ENCODE data around the gene KLK5. TPM values are rescaled to one million over a fixed set of nuclear protein-coding genes. Genes with fewer than 3 reads are reported as not detected.

KLK5 gene, protein sequence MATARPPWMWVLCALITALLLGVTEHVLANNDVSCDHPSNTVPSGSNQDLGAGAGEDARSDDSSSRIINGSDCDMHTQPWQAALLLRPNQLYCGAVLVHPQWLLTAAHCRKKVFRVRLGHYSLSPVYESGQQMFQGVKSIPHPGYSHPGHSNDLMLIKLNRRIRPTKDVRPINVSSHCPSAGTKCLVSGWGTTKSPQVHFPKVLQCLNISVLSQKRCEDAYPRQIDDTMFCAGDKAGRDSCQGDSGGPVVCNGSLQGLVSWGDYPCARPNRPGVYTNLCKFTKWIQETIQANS
- total RNA-seq = 1 to 10 TPM; 1.9 to 2.7 TPM

DNA sequence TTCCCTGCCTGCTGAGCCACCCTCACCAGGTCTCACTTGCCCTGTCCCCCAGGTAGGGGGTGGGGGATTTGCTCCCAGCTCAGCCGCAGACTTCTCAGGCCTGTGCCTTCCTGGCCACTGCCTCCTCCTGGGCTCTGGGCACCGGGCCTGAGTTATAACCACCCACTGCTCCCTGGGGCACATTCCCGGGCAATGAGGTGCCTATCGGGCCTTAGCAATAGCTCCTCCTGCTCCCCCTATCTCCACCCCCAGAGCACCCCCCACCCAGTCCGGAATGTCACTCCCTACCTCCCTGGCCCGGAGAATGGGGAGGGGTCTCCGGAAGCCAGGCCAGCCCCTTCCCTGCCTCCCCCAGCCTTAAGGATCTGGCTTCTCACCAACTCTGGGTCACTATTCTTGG, at the start of gene KLK5:
Gene KLK5 (minus strand): TSS at position 129 of the 400 bp plus-strand sequence. CDS start 381 bp downstream, outside the sequence.
- no peak within 1 kb of the TSS for H3K27ac ChIP-seq
- H3K4me1 ChIP-seq (replicated peaks) = no peaks in the 10 kb centered on the region
- H3K9me3 ChIP-seq = no peaks in the 10 kb centered on the region
- H3K4me3 ChIP-seq = no peak within 1 kb of the TSS
- TF ChIP-seq, protein P1, sequence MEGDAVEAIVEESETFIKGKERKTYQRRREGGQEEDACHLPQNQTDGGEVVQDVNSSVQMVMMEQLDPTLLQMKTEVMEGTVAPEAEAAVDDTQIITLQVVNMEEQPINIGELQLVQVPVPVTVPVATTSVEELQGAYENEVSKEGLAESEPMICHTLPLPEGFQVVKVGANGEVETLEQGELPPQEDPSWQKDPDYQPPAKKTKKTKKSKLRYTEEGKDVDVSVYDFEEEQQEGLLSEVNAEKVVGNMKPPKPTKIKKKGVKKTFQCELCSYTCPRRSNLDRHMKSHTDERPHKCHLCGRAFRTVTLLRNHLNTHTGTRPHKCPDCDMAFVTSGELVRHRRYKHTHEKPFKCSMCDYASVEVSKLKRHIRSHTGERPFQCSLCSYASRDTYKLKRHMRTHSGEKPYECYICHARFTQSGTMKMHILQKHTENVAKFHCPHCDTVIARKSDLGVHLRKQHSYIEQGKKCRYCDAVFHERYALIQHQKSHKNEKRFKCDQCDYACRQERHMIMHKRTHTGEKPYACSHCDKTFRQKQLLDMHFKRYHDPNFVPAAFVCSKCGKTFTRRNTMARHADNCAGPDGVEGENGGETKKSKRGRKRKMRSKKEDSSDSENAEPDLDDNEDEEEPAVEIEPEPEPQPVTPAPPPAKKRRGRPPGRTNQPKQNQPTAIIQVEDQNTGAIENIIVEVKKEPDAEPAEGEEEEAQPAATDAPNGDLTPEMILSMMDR (IDR thresholded peaks at IDR 0.05) = no peak
- no peak for TF ChIP-seq POLR2AphosphoS5 (IDR thresholded peaks at IDR 0.05)
- TF ChIP-seq POLR2A (IDR thresholded peaks at IDR 0.05) = no peak
- intact Hi-C loops (cut with DNase I) = no loop called here
- no peak for DNase-seq (ENCODE audit: low spot score)
- no peaks in the 10 kb centered on the region for H3K27me3 ChIP-seq (replicated peaks; ENCODE audit: insufficient read depth)
- 15% methylated on average over 7 of the region's 7 CpGs for WGBS
- H3K36me3 ChIP-seq = no peaks in the 10 kb centered on the region

DNA sequence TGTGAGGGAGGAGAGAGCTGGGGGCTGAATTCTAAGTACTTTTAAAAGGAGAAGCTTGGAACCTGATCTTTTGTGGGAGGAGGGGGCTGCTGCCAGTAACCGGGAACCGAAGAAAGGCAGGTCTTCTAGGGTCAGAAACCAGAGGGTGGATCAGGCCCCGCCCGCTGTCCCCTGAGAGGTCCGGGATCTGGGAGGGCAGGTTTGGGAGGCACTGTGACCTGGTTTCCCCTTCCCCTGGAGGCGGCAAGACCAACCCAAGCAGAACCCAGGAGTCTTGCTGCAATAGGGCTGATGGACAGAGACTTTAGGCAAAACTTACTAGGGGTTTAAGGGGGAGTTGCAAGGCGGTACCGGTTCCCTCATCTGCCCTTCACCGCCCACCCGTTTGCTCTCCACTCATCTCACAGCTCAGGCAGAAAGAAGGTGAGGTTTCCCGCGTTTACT, 49.3 kb upstream of the KLK5 start:
- Histone ChIP-seq H3K27me3 (replicated peaks; ENCODE audit: insufficient read depth) (peaks cover 18% of the 10 kb centered on the region), H3K36me3 (no peaks in the 10 kb centered on the region), H3K9me3 (no peaks in the 10 kb centered on the region), H3K27ac (no peak overlapping the region), H3K4me1 (replicated peaks) (no peaks in the 10 kb centered on the region), H3K4me3 (no peak overlapping the region)
- DNase-seq (ENCODE audit: low spot score) = no peak
- TF ChIP-seq, protein P1 (IDR thresholded peaks at IDR 0.05) = no peak
- no peak for TF ChIP-seq POLR2A (IDR thresholded peaks at IDR 0.05)
- TF ChIP-seq POLR2AphosphoS5 (IDR thresholded peaks at IDR 0.05) = no peak
- intact Hi-C loops (cut with DNase I) = no loop called here
- 31% methylated on average over 12 of the region's 12 CpGs for WGBS

DNA sequence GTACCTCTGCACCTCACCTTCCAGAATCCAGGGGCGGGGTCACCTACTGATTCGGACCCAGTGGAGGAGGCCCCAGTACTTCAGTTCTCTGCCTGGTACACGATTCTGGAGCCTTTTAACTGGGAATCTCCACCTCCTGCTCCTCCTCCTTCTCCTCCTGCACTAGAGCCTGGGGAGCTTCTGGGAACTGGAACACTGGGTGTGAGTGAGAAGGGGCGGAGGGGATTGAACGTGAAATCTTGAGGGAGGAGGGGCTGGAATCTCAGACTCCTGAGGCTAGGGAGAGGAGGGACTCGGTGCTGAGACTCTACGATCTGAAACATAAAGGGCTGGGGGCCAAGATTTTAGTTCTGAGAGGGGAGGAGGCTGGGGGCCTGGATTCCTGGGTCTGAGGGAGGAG, 48.7 kb upstream of the KLK5 start, which contains the start of gene KLK8:
Gene KLK8 (minus strand): TSS at position 90 of the 400 bp plus-strand sequence. CDS start 437 bp downstream, outside the sequence.
- no peak within 1 kb of the TSS for H3K4me3 ChIP-seq
- H3K27ac ChIP-seq = no peak within 1 kb of the TSS
- H3K4me1 ChIP-seq (replicated peaks) = no peaks in the 10 kb centered on the region

DNA sequence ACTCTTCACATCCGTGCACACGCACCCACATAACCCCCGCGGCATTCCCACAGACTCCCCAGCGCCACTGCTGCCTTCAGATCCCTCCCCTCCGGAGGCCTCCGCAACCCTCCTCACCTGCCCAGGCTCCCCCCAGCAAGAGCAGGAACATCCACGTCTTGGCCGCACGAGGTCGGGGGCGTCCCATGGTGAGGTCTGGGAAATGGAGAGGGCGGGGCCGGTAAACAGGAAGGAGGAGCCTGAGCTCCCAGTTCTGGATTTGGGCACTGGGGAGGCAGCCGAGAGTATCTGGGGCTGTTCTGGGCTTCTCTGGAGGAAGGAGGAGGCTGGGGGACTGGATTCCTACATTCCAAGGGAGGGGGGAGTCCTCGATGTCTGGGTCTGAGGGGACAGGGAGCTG, 48.1 kb upstream of the KLK5 start:
- TF ChIP-seq POLR2A (IDR thresholded peaks at IDR 0.05) = no peak
- no peak for TF ChIP-seq POLR2AphosphoS5 (IDR thresholded peaks at IDR 0.05)
- TF ChIP-seq, protein P1 (IDR thresholded peaks at IDR 0.05) = no peak
- H3K27me3 ChIP-seq (replicated peaks; ENCODE audit: insufficient read depth) = peaks cover 13% of the 10 kb centered on the region
- no peaks in the 10 kb centered on the region for H3K9me3 ChIP-seq
- H3K4me3 ChIP-seq = no peak overlapping the region
- intact Hi-C loops (cut with DNase I) = no loop called here
- no peak for DNase-seq (ENCODE audit: low spot score)
- no peaks in the 10 kb centered on the region for H3K36me3 ChIP-seq
- 23% methylated on average over 16 of the region's 16 CpGs for WGBS
- no peaks in the 10 kb centered on the region for H3K4me1 ChIP-seq (replicated peaks)
- no peak overlapping the region for H3K27ac ChIP-seq

More for the DNA sequence above, 48.7 kb upstream of the KLK5 start, which contains the start of gene KLK8:
- no peak for DNase-seq (ENCODE audit: low spot score)
- peaks cover 13% of the 10 kb centered on the region for H3K27me3 ChIP-seq (replicated peaks; ENCODE audit: insufficient read depth)
- no peak for TF ChIP-seq POLR2AphosphoS5 (IDR thresholded peaks at IDR 0.05)
- no peak for TF ChIP-seq POLR2A (IDR thresholded peaks at IDR 0.05)
- TF ChIP-seq, protein P1 (IDR thresholded peaks at IDR 0.05) = no peak
- intact Hi-C loops (cut with DNase I) = no loop called here
- 24% methylated on average over 7 of the region's 7 CpGs for WGBS
- no peaks in the 10 kb centered on the region for H3K9me3 ChIP-seq
- no peaks in the 10 kb centered on the region for H3K36me3 ChIP-seq

DNA sequence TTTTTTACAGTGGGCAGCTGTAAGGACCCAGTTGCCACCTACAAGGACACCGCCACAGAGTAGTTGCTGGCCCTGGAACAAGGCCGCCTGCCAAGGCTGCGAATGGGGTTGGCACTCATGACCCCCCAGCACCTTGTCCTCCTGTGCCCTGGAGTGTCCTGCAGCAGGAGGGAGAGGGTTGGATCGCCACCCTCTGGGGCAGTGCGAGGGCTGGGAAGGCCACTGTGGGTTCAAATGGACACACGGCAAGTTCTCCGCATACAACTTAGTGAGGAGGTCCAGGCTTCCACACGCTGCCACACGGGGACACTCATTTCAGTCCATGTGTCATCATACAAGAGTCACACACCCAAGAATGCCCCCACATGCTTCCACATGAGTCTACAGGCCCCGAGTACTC, 47.6 kb upstream of the KLK5 start:
- WGBS = 91% methylated on average over 10 of the region's 10 CpGs
- no peak overlapping the region for H3K4me3 ChIP-seq
- DNase-seq (ENCODE audit: low spot score) = no peak
- H3K4me1 ChIP-seq (replicated peaks) = no peaks in the 10 kb centered on the region
- intact Hi-C loops (cut with DNase I) = no loop called here
- no peaks in the 10 kb centered on the region for H3K9me3 ChIP-seq
- H3K27ac ChIP-seq = no peak overlapping the region
- peaks cover 13% of the 10 kb centered on the region for H3K27me3 ChIP-seq (replicated peaks; ENCODE audit: insufficient read depth)
- TF ChIP-seq POLR2A (IDR thresholded peaks at IDR 0.05) = no peak
- no peak for TF ChIP-seq POLR2AphosphoS5 (IDR thresholded peaks at IDR 0.05)
- TF ChIP-seq, protein P1 (IDR thresholded peaks at IDR 0.05) = no peak
- H3K36me3 ChIP-seq = no peaks in the 10 kb centered on the region
